DND-41 (cell line): Measurements from ENCODE around the gene NRXN3.

Source experiments
- ATAC-seq: fragments of 200-7000 bp; cut with Tn5 transposase; 3 replicates; pipeline ENCODE4 v1.9.1; 2021; ENCODE audit warnings: low read depth; ENCODE audit not compliant: insufficient read depth
- DNase-seq: peaks from one replicate; pipeline ENCODE4 v3.0.0-alpha.2; 2020
- H2AFZ ChIP-seq: 2 replicates; pipeline ENCODE4 v1.6.0; 2012; ENCODE audit warnings: low read depth, low read length
- H3K27ac ChIP-seq: 2 replicates; pipeline ENCODE4 v1.5.1; 2012; ENCODE audit warnings: low read length, inconsistent platforms
- H3K27me3 ChIP-seq: fragments of 200-600 bp; sonication (generic); 2 replicates; pipeline ENCODE4 v1.6.0; 2012; ENCODE audit warnings: low read length, mild to moderate bottlenecking, inconsistent platforms; ENCODE audit not compliant: insufficient read depth, poor library complexity
- H3K36me3 ChIP-seq: 2 replicates; pipeline ENCODE4 v1.5.1; 2012; ENCODE audit warnings: low read length, inconsistent platforms; ENCODE audit not compliant: insufficient read depth
- H3K4me1 ChIP-seq: 2 replicates; pipeline ENCODE4 v1.5.1; 2012; ENCODE audit warnings: mild to moderate bottlenecking, low read length; ENCODE audit not compliant: insufficient read depth
- H3K4me2 ChIP-seq: 2 replicates; pipeline ENCODE4 v1.6.0; 2012; ENCODE audit warnings: mild to moderate bottlenecking, moderate library complexity, low read length, inconsistent platforms; ENCODE audit not compliant: insufficient read depth
- H3K4me3 ChIP-seq, 2 experiments: fragments of 200-600 bp in 1 of 2; shearing (Covaris generic) in 1 of 2; 2 replicates each; pipeline ENCODE4 v1.5.1; 2012 to 2016; ENCODE audit warnings: inconsistent platforms in 2 of 2, low read length in 2 of 2, mild to moderate bottlenecking in 2 of 2, low read depth in 1 of 2, moderate library complexity in 1 of 2
- H3K79me2 ChIP-seq: 2 replicates; pipeline ENCODE4 v1.6.0; 2012; ENCODE audit warnings: low read length, inconsistent platforms; ENCODE audit not compliant: insufficient read depth
- H3K9ac ChIP-seq: 2 replicates; pipeline ENCODE4 v1.6.0; 2012; ENCODE audit warnings: low read depth, mild to moderate bottlenecking, inconsistent platforms, low read length, moderate library complexity
- H3K9me3 ChIP-seq: 2 replicates; pipeline ENCODE4 v1.5.1; 2012; ENCODE audit warnings: low read length, moderate library complexity, mild to moderate bottlenecking, inconsistent platforms; ENCODE audit not compliant: insufficient read depth, severe bottlenecking
- H4K20me1 ChIP-seq: 2 replicates; pipeline ENCODE4 v1.6.0; 2012; ENCODE audit warnings: low read length; ENCODE audit not compliant: insufficient read depth
- EZH2 ChIP-seq: IDR thresholded peaks from 3 replicates; pipeline ENCODE4 v1.6.1; 2012; ENCODE audit warnings: borderline replicate concordance, low read depth, mild to moderate bottlenecking, moderate library complexity, low read length, inconsistent platforms; ENCODE audit not compliant: severe bottlenecking
- TF ChIP-seq, protein P1 (sequence below): IDR thresholded peaks from 2 replicates; pipeline ENCODE4 v1.5.1; 2012; ENCODE audit warnings: borderline replicate concordance, low read length, moderate library complexity, mild to moderate bottlenecking; ENCODE audit not compliant: poor library complexity, severe bottlenecking; ENCODE audit errors: extremely low read depth

NRXN3 gene

DNA sequence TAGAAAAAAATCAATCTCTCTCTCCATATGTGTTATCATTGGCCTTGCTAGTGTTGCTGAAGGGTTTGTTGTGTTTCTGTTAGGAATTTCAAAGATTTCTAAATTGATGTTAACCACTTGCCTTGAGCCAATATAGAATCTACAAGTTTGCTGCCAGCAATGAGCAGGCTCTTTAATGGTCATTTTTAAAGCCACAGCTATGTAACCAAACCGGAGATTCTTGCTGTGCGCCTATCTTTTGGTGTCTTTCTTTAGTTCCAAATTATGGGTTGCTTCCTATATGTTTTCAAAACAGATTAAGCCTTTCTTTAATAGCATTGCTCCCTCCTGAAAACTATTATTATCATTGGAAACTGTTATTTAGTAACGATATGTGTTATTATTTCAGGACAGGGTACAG, 1495.4 kb downstream of the NRXN3 start:
- H3K36me3 ChIP-seq, result no peaks in the 10 kb centered on the region
- no peaks in the 10 kb centered on the region for H3K4me1 ChIP-seq
- H3K4me2 ChIP-seq, result no peak overlapping the region
- ATAC-seq (no peak), DNase-seq (no peak)
- no peaks in the 10 kb centered on the region for H3K27me3 ChIP-seq
- H3K27ac ChIP-seq, result no peak overlapping the region
- no peaks in the 10 kb centered on the region for H3K79me2 ChIP-seq
- H3K9me3 ChIP-seq, result no peaks in the 10 kb centered on the region
- H3K4me3 ChIP-seq, result no peak overlapping the region
- no peak overlapping the region for H3K9ac ChIP-seq
- no peak overlapping the region for H2AFZ ChIP-seq
- no peaks in the 10 kb centered on the region for H4K20me1 ChIP-seq
- TF ChIP-seq EZH2, result no peak
- TF ChIP-seq, protein P1, sequence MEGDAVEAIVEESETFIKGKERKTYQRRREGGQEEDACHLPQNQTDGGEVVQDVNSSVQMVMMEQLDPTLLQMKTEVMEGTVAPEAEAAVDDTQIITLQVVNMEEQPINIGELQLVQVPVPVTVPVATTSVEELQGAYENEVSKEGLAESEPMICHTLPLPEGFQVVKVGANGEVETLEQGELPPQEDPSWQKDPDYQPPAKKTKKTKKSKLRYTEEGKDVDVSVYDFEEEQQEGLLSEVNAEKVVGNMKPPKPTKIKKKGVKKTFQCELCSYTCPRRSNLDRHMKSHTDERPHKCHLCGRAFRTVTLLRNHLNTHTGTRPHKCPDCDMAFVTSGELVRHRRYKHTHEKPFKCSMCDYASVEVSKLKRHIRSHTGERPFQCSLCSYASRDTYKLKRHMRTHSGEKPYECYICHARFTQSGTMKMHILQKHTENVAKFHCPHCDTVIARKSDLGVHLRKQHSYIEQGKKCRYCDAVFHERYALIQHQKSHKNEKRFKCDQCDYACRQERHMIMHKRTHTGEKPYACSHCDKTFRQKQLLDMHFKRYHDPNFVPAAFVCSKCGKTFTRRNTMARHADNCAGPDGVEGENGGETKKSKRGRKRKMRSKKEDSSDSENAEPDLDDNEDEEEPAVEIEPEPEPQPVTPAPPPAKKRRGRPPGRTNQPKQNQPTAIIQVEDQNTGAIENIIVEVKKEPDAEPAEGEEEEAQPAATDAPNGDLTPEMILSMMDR, result no peak

GRCh38 chr14:79668951-79669350, 1498.8 kb downstream of the NRXN3 start:
- no peaks in the 10 kb centered on the region for H3K36me3 ChIP-seq
- H2AFZ ChIP-seq, result no peak overlapping the region
- no peaks in the 10 kb centered on the region for H3K79me2 ChIP-seq
- TF ChIP-seq, protein P1, result no peak
- no peak for TF ChIP-seq EZH2
- no peak overlapping the region for H3K9ac ChIP-seq
- H3K4me2 ChIP-seq, result no peak overlapping the region
- H3K4me1 ChIP-seq, result no peaks in the 10 kb centered on the region
- no peaks in the 10 kb centered on the region for H3K9me3 ChIP-seq
- DNase-seq (no peak), ATAC-seq (no peak)
- no peak overlapping the region for H3K4me3 ChIP-seq
- H4K20me1 ChIP-seq, result no peaks in the 10 kb centered on the region
- H3K27ac ChIP-seq, result no peak overlapping the region
- no peaks in the 10 kb centered on the region for H3K27me3 ChIP-seq

GRCh38 chr14:79670811-79671210, 1500.6 kb downstream of the NRXN3 start:
- Histone ChIP-seq H2AFZ (no peak overlapping the region), H3K27me3 (no peaks in the 10 kb centered on the region), H3K9ac (no peak overlapping the region), H3K36me3 (no peaks in the 10 kb centered on the region), H3K27ac (no peak overlapping the region), H3K9me3 (no peaks in the 10 kb centered on the region), H3K4me1 (no peaks in the 10 kb centered on the region), H3K79me2 (no peaks in the 10 kb centered on the region), H3K4me2 (no peak overlapping the region), H4K20me1 (no peaks in the 10 kb centered on the region), H3K4me3 (no peak overlapping the region)
- ATAC-seq (no peak), DNase-seq (no peak)
- TF ChIP-seq, protein P1, result no peak

GRCh38 chr14:79680087-79680486, 1509.9 kb downstream of the NRXN3 start:
- Histone ChIP-seq H3K4me3 (no peak overlapping the region), H3K9ac (no peak overlapping the region), H3K4me2 (no peak overlapping the region), H2AFZ (no peak overlapping the region), H3K36me3 (no peaks in the 10 kb centered on the region), H3K27me3 (no peaks in the 10 kb centered on the region), H3K9me3 (no peaks in the 10 kb centered on the region), H3K4me1 (no peaks in the 10 kb centered on the region), H3K27ac (no peak overlapping the region), H3K79me2 (no peaks in the 10 kb centered on the region), H4K20me1 (no peaks in the 10 kb centered on the region)
- TF ChIP-seq, protein P1, result no peak
- no peak for TF ChIP-seq EZH2
- no peak for DNase-seq
- ATAC-seq, result no peak
